Body of pancreas (tissue), 4 donors: ENCODE results near the gene DOCK4. TPM values are rescaled to one million over a fixed set of nuclear protein-coding genes. Genes with fewer than 3 reads are reported as not detected.

Experiments used
- ATAC-seq: fragments of 150-250 bp; one replicate; pipeline ENCODE4 v1.9.1; 2016
- DNase-seq, 4 donors: peaks; one replicate each; pipeline ENCODE4 v3.0.0-alpha.2; 2019
- H3K27ac ChIP-seq, 4 donors: fragments of 200-600 bp; sonication (generic); 1 replicate in 3 of 4; 2 replicates in 1 of 4; pipeline versions ENCODE4 v1.5.1 to v1.6.1; 2016 to 2019; ENCODE audit warnings: mild to moderate bottlenecking in 1 of 4, mixed read lengths in 1 of 4, moderate library complexity in 1 of 4
- H3K27me3 ChIP-seq, 2 donors: fragments of 200-600 bp; sonication (generic); one replicate each; pipeline ENCODE4 v1.6.0; 2016; ENCODE audit warnings: mild to moderate bottlenecking in 1 of 2
- H3K36me3 ChIP-seq, 2 donors: fragments of 200-600 bp; sonication (generic); replicated peaks in 1 of 2; 2 replicates each; pipeline ENCODE4 v1.5.1; 2016; ENCODE audit warnings: low read depth in 2 of 2; ENCODE audit not compliant: insufficient read depth in 1 of 2
- H3K4me1 ChIP-seq: fragments of 200-600 bp; sonication (generic); one replicate; pipeline ENCODE4 v1.6.0; 2016
- H3K4me3 ChIP-seq, 2 donors: fragments of 200-600 bp; sonication (generic); 1 replicate in 1 of 2; 2 replicates in 1 of 2; pipeline ENCODE4 v1.5.1; 2016 to 2019
- H3K9me3 ChIP-seq, 3 donors: fragments of 200-600 bp; sonication (generic); 1 replicate in 2 of 3; 2 replicates in 1 of 3; pipeline ENCODE4 v1.5.1; 2016
- CTCF ChIP-seq, 7 experiments: fragments of 450-650 bp in 4 of 7; fragments of 200-600 bp in 3 of 7; sonication (generic) in 3 of 7; IDR thresholded peaks; one replicate each; pipeline ENCODE4 v1.5.1; 2016 to 2019; ENCODE audit warnings: antibody characterized with exemption in 7 of 7
- POLR2A ChIP-seq, 3 donors: fragments of 450-650 bp; IDR thresholded peaks; one replicate each; pipeline ENCODE4 v1.6.1; 2016; ENCODE audit warnings: antibody characterized with exemption in 3 of 3, mild to moderate bottlenecking in 2 of 3
- WGBS, 2 donors: methylation state at CpG; one replicate each; pipeline ENCODE4 v1.1.5; 2017; 5-methylcytosine and 5-hydroxymethylcytosine counted together
- intact Hi-C: fragments of 100-400 bp; cut with DNase I; formaldehyde crosslinking; loops from one replicate; pipeline ENCODE4 v1.15.1; 2023
- total RNA-seq, 2 donors: library from RNA; depleted of rRNA; stranded (reverse); fragments of >200 nt; gene quantifications; one replicate each; pipeline ENCODE4 v1.1.0, GENCODE V29; 2016

The DOCK4 gene
- total RNA-seq, 2 donors from 2014 or later, result 24.9 to 34.6 TPM

- DNase-seq (no peak), ATAC-seq (no peak)
- WGBS, 2 donors, result 96 to 98% methylated on average over 3 of the region's 3 CpGs
- no peak overlapping the region for H3K27ac ChIP-seq
- TF ChIP-seq CTCF (IDR thresholded peaks at IDR 0.05) (no peak), POLR2A (IDR thresholded peaks at IDR 0.05) (no peak)
- no peaks in the 10 kb centered on the region for H3K36me3 ChIP-seq
- peaks cover 12% of the 10 kb centered on the region for H3K4me1 ChIP-seq
- H3K4me3 ChIP-seq, result no peak overlapping the region
- intact Hi-C loops, result no loop called here
- no peaks in the 10 kb centered on the region for H3K9me3 ChIP-seq
- H3K27me3 ChIP-seq, result no peaks in the 10 kb centered on the region
These were observed 336.9 kb downstream of the DOCK4 start for GRCh38 chr7:111869280-111869679.

- Histone ChIP-seq H3K4me3 (no peak overlapping the region), H3K27ac (no peak overlapping the region), H3K27me3 (no peaks in the 10 kb centered on the region), H3K4me1 (no peaks in the 10 kb centered on the region), H3K9me3 (no peaks in the 10 kb centered on the region), H3K36me3 (no peaks in the 10 kb centered on the region)
- intact Hi-C loops, result no loop called here
- DNase-seq, result no peak
- WGBS, 2 donors, result 84 to 87% methylated on average over 5 of the region's 5 CpGs
- TF ChIP-seq CTCF (IDR thresholded peaks at IDR 0.05), result no peak
- TF ChIP-seq POLR2A (IDR thresholded peaks at IDR 0.05), result no peak
- ATAC-seq, result no peak
These were observed 338.8 kb downstream of the DOCK4 start for GRCh38 chr7:111867348-111867931.

GRCh38 chr7:111866787-111867186 lies 339.4 kb downstream of the DOCK4 start:
- ATAC-seq (no peak), DNase-seq (no peak)
- no peak overlapping the region for H3K27ac ChIP-seq
- H3K4me3 ChIP-seq, result no peak overlapping the region
- no peaks in the 10 kb centered on the region for H3K4me1 ChIP-seq
- no peaks in the 10 kb centered on the region for H3K9me3 ChIP-seq
- intact Hi-C loops, result no loop called here
- TF ChIP-seq CTCF (IDR thresholded peaks at IDR 0.05), result no peak
- TF ChIP-seq POLR2A (IDR thresholded peaks at IDR 0.05), result no peak
- no peaks in the 10 kb centered on the region for H3K36me3 ChIP-seq
- no peaks in the 10 kb centered on the region for H3K27me3 ChIP-seq
- WGBS, 2 donors, result 86 to 92% methylated on average over 2 of the region's 2 CpGs

- no peaks in the 10 kb centered on the region for H3K36me3 ChIP-seq
- WGBS, 2 donors, result 35 to 86% methylated on average over 1 of the region's 1 CpG
- H3K9me3 ChIP-seq, result no peaks in the 10 kb centered on the region
- no peak overlapping the region for H3K27ac ChIP-seq
- ATAC-seq (no peak), DNase-seq (no peak)
- intact Hi-C loops, result no loop called here
- H3K4me3 ChIP-seq, result no peak overlapping the region
- no peaks in the 10 kb centered on the region for H3K27me3 ChIP-seq
- TF ChIP-seq POLR2A (IDR thresholded peaks at IDR 0.05) (no peak), CTCF (IDR thresholded peaks at IDR 0.05) (no peak)
- H3K4me1 ChIP-seq, result no peaks in the 10 kb centered on the region
These were observed 340.8 kb downstream of the DOCK4 start for GRCh38 chr7:111865430-111865829.

- no peak for DNase-seq
- TF ChIP-seq CTCF (IDR thresholded peaks at IDR 0.05), result no peak
- TF ChIP-seq POLR2A (IDR thresholded peaks at IDR 0.05), result no peak
- H3K4me1 ChIP-seq, result no peaks in the 10 kb centered on the region
- intact Hi-C loops, result no loop called here
- no peaks in the 10 kb centered on the region for H3K36me3 ChIP-seq
- no peaks in the 10 kb centered on the region for H3K27me3 ChIP-seq
- WGBS, 2 donors, result 87 to 88% methylated on average over 8 of the region's 8 CpGs
- no peak overlapping the region for H3K27ac ChIP-seq
- no peak for ATAC-seq
- H3K4me3 ChIP-seq, result no peak overlapping the region
- H3K9me3 ChIP-seq, result no peaks in the 10 kb centered on the region
These were observed 341.8 kb downstream of the DOCK4 start for GRCh38 chr7:111864291-111864976.
